ENCODE results near the gene HDAC11. TPM values are rescaled to one million over a fixed set of nuclear protein-coding genes. Genes with fewer than 3 reads are reported as not detected.
A peak's percentile ranks its signal among the peaks of the same experiment; 100 is the strongest.
"Not testable (repeated sequence)": the region's sequence is repeated elsewhere in the genome, so short reads cannot be mapped to it uniquely, and the experiment has no call there.

HDAC11 gene
- total RNA-seq, 1 donor from 2014 or later = 8.8 TPM

GRCh38 chr3:13495351-13495813, 15.3 kb downstream of the HDAC11 start:
- no peak overlapping the region for H3K4me3 ChIP-seq (ENCODE audit: low read depth, low read length)
- TF ChIP-seq, protein P1, sequence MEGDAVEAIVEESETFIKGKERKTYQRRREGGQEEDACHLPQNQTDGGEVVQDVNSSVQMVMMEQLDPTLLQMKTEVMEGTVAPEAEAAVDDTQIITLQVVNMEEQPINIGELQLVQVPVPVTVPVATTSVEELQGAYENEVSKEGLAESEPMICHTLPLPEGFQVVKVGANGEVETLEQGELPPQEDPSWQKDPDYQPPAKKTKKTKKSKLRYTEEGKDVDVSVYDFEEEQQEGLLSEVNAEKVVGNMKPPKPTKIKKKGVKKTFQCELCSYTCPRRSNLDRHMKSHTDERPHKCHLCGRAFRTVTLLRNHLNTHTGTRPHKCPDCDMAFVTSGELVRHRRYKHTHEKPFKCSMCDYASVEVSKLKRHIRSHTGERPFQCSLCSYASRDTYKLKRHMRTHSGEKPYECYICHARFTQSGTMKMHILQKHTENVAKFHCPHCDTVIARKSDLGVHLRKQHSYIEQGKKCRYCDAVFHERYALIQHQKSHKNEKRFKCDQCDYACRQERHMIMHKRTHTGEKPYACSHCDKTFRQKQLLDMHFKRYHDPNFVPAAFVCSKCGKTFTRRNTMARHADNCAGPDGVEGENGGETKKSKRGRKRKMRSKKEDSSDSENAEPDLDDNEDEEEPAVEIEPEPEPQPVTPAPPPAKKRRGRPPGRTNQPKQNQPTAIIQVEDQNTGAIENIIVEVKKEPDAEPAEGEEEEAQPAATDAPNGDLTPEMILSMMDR (conservative IDR thresholded peaks at IDR 0.05; ENCODE audit: low read depth, low read length) = no peak
- no peak for DNase-seq (ENCODE audit: low read depth)

- peak; percentile 3 for DNase-seq (ENCODE audit: low read depth)
- TF ChIP-seq, protein P1 (conservative IDR thresholded peaks at IDR 0.05; ENCODE audit: low read depth, low read length) = peak; percentile 93
- H3K4me3 ChIP-seq (ENCODE audit: low read depth, low read length) = no peak overlapping the region
Observed at GRCh38 chr3:13495921-13496723, 16.0 kb downstream of the HDAC11 start.

GRCh38 chr3:13496879-13497278, 16.8 kb downstream of the HDAC11 start:
- DNase-seq (ENCODE audit: low read depth) = no peak
- H3K4me3 ChIP-seq (ENCODE audit: low read depth, low read length) = no peak overlapping the region
- TF ChIP-seq, protein P1 (conservative IDR thresholded peaks at IDR 0.05; ENCODE audit: low read depth, low read length) = no peak

DNA sequence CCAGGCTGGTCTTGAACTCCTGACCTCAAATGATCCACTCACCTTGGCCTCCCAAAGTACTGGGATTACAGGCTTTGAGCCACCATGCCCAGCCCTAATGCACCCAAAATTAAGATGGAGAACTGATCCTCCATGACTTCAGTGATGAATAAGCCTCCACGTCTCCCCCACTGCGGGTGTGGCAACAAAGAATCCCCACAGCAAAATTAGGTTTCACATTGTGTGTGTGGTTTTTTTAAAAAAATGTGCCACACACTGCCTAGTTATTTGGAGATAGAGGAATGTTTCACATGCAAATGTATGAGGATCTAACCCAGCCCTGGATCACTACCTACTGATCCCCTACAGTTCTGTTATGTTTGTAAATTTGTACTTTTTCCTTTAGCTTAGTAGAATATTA, 17.3 kb downstream of the HDAC11 start:
- no peak overlapping the region for H3K4me3 ChIP-seq (ENCODE audit: low read depth, low read length)
- DNase-seq (ENCODE audit: low read depth) = no peak
- TF ChIP-seq, protein P1 (conservative IDR thresholded peaks at IDR 0.05; ENCODE audit: low read depth, low read length) = no peak

- no peak overlapping the region for H3K4me3 ChIP-seq (ENCODE audit: low read depth, low read length)
Observed at GRCh38 chr3:13498354-13499060, 18.4 kb downstream of the HDAC11 start.

DNA sequence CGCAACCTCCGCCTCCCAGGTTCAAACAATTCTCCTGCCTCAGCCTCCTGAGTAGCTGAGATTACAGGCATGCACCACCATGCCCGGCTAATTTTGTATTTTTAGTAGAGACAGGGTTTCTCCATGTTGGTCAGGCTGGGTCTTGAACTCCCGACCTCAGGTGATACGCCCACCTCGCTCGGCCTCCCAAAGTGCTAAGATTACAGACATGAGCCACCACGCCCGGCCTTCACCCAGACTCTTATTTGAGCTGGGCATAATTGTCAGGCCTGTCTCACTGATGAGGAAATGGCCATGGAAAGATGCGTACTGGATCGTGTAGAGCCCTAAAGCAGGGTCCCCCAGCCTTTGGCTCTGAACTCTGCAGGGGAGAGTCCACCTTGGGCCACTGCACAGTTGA, 19.1 kb downstream of the HDAC11 start:
- H3K4me3 ChIP-seq (ENCODE audit: low read depth, low read length); DNase-seq (ENCODE audit: low read depth): not testable (repeated sequence)

More at GRCh38 chr3:13498354-13499060, 18.4 kb downstream of the HDAC11 start:
- no peak for DNase-seq (ENCODE audit: low read depth)
- TF ChIP-seq, protein P1 (conservative IDR thresholded peaks at IDR 0.05; ENCODE audit: low read depth, low read length) = no peak

DNA sequence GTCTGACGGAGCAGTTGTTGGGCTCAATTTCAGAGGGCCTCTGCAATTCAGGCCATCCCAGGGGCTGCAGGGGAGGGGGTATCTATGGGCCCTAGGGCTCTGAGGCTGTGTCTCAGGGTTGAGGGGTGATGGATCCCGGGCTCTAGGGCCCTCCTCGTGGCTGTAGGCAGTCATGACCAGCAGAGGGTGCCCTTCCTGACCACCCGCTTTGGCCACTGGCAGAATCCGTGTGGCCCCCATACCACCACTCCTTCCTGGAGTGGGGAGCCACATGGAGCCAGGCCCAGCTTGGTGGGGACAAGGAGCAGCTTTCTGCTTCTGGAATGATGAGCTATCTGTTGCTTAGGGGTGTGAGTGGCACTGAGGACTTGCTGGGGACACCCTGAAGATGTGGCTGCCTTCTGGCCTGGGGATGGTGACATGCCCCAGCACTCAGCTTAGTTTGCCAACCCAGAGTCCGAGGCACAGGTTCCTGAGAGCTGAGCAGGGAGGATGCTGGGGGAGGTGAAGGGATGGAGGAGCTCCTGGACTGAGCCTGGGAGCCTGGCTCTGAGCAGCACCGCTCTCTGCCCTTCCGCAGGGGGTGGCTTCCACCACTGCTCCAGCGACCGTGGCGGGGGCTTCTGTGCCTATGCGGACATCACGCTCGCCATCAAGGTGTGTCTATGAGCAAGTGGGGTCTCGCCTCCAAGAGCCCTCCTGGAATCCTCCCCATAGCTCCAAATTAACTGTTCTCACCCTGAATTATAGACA, 20.2 kb downstream of the HDAC11 start:
- no peak for DNase-seq (ENCODE audit: low read depth)
- no peak overlapping the region for H3K4me3 ChIP-seq (ENCODE audit: low read depth, low read length)
- TF ChIP-seq, protein P1 (conservative IDR thresholded peaks at IDR 0.05; ENCODE audit: low read depth, low read length) = peak; percentile 65
